Measurements from ENCODE around the gene ZNF692. TPM values are rescaled to one million over a fixed set of nuclear protein-coding genes. Genes with fewer than 3 reads are reported as not detected.

The ZNF692 gene
- total RNA-seq, 4 donors from 2014 or later = 41.8 to 100 (median 64.6) TPM

DNA sequence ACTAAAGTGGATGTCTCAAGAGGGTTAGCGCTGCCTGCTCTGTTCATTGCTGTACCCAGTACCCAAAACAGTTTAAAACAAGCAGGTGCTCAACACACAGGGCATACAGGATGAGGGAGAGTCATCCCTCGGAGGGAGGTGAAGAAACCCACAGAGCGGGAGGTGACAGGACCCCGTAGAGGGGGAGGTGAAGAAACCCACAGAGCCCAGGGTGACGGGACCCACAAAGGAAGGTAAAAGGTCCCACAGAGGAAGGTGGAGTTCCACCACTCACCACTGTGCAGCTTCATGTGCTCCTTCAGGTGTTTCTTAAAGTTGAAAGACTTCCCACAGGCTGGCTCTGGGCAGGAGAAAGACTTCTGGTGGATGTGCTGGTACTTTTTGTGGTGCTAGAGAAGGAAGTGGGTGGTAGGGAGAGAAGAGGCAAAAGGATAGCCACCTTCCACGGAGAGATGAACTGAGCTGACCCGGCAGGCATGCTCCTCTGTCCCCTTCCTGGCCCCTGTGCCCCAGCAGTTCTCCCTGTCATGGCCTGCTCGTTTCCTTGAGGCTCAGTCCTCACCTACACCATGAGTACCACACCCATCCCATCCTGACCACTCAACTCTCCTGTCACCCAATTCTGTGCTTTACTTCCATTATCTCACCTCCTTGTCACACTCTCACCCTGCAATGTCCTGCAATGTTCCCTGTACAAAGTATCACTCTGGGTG lies 5.1 kb downstream of the ZNF692 start:
- H3K36me3 ChIP-seq = peaks cover 0 to 13% (median 2%) of the 10 kb centered on the region in 4 donors
- DNase-seq = no peak
- H3K4me3 ChIP-seq = no peak overlapping the region
- H3K9me3 ChIP-seq = no peaks in the 10 kb centered on the region
- 71 to 78% methylated on average over 2 to 8 of the region's 8 CpGs for WGBS, 2 donors (ENCODE audit: low coverage in 1 of 2)
- no peak overlapping the region for H3K27ac ChIP-seq
- H3K27me3 ChIP-seq = no peaks in the 10 kb centered on the region
- intact Hi-C loops (cut with DNase I; ENCODE audit: low total_unique reads) (no loop called here), in situ Hi-C loops (cut with MboI; ENCODE audit: low pct_ligation_motif_present in 1 of 4, low pct_unique_long_range_greater_than_20kb in 1 of 4, low sequenced_read_pairs in 3 of 4) (no loop called here)
- TF ChIP-seq POLR2AphosphoS5 (IDR thresholded peaks at IDR 0.05) (no peak), POLR2A (IDR thresholded peaks at IDR 0.05) (no peak), EP300 (IDR thresholded peaks at IDR 0.05; ENCODE audit: low read depth) (no peak)
- TF ChIP-seq, protein P1, sequence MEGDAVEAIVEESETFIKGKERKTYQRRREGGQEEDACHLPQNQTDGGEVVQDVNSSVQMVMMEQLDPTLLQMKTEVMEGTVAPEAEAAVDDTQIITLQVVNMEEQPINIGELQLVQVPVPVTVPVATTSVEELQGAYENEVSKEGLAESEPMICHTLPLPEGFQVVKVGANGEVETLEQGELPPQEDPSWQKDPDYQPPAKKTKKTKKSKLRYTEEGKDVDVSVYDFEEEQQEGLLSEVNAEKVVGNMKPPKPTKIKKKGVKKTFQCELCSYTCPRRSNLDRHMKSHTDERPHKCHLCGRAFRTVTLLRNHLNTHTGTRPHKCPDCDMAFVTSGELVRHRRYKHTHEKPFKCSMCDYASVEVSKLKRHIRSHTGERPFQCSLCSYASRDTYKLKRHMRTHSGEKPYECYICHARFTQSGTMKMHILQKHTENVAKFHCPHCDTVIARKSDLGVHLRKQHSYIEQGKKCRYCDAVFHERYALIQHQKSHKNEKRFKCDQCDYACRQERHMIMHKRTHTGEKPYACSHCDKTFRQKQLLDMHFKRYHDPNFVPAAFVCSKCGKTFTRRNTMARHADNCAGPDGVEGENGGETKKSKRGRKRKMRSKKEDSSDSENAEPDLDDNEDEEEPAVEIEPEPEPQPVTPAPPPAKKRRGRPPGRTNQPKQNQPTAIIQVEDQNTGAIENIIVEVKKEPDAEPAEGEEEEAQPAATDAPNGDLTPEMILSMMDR (IDR thresholded peaks at IDR 0.05) = no peak
- H3K4me1 ChIP-seq = peaks cover 8 to 16% (median 12%) of the 10 kb centered on the region in 4 donors

DNA sequence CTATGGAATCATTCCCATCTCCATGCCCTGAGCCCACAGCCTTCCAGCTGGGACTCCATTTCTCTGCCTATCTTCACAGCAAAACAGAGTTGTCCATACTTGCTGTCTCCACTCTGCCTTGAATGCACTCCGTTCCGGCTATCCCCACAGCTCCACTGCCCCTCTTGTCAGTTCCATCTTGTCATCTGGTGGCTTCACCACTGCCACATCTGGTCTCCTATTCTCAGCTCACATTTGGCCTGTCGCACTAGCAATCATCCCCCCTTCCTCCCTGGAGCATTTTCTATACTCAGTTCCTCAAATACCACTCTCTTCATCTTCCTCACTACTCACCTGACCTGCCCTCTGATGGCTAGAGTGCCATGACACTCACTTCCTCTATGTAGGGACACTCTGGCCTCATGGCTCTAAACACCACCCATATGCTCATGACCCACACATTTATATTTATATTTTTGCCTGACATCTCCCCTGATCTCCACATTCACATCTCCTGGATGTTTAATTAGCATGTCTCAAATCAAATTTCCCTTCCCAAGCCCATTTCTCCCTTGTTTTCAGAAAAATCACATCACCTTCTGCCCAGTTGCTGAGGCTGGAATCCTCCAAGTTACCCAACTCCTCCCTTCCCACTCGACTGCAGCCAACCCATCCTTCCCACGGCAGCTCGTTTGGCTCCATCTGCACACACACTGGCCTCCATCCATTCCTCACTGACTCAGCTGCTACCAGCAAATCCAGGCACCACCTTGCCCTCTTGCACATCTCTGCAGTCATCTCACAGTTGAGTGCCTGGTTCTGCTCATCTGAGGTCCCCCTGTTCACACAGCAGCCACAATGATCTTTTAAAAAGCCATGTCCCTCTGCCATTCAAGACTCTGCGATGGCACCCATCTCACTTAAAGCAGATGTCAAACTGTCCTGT lies 6.1 kb downstream of the ZNF692 start:
- Histone ChIP-seq H3K27me3 (no peaks in the 10 kb centered on the region), H3K27ac (no peak overlapping the region), H3K36me3 (peaks cover 0 to 20% (median 7%) of the 10 kb centered on the region in 4 donors), H3K4me3 (no peak overlapping the region), H3K4me1 (peaks cover 6 to 7% (median 7%) of the 10 kb centered on the region in 4 donors), H3K9me3 (no peaks in the 10 kb centered on the region)
- in situ Hi-C loops (cut with MboI; ENCODE audit: low pct_ligation_motif_present in 1 of 4, low pct_unique_long_range_greater_than_20kb in 1 of 4, low sequenced_read_pairs in 3 of 4) = no loop called here
- no peak for DNase-seq
- no peak for TF ChIP-seq POLR2A (IDR thresholded peaks at IDR 0.05)
- TF ChIP-seq EP300 (IDR thresholded peaks at IDR 0.05; ENCODE audit: low read depth) = no peak
- TF ChIP-seq, protein P1 (IDR thresholded peaks at IDR 0.05) = no peak
- no peak for TF ChIP-seq POLR2AphosphoS5 (IDR thresholded peaks at IDR 0.05)
- 84 to 85% methylated on average over 7 of the region's 7 CpGs for WGBS, 2 donors (ENCODE audit: low coverage in 1 of 2)
- intact Hi-C loops (cut with DNase I; ENCODE audit: low total_unique reads) = no loop called here

DNA sequence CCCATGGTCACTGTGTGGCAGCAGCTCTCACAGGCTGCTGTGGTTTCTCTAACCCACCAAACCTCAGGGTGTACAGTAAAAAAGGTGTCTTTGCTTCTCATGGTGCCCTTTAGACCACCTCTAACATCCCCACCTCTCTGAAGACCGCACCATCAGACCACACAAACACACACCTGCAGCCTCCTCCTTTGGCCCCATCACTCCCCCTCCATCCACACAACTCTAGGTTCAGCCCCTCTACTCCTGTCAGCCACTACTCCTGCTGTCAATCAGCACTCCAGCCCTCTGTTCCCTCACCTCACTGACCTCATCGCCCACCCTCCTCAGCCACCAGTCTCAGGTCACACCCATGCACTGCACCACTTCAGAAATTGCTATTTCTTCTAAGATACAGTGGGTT lies 7.5 kb downstream of the ZNF692 start:
- Histone ChIP-seq H3K27ac (no peak overlapping the region), H3K9me3 (no peaks in the 10 kb centered on the region), H3K4me3 (no peak overlapping the region), H3K4me1 (no peaks in the 10 kb centered on the region), H3K36me3 (peaks cover 0 to 33% (median 13%) of the 10 kb centered on the region in 4 donors), H3K27me3 (no peaks in the 10 kb centered on the region)
- DNase-seq = no peak
- in situ Hi-C loops (cut with MboI; ENCODE audit: low pct_ligation_motif_present in 1 of 4, low pct_unique_long_range_greater_than_20kb in 1 of 4, low sequenced_read_pairs in 3 of 4) (no loop called here), intact Hi-C loops (cut with DNase I; ENCODE audit: low total_unique reads) (no loop called here)
- TF ChIP-seq POLR2A (IDR thresholded peaks at IDR 0.05) (no peak), POLR2AphosphoS5 (IDR thresholded peaks at IDR 0.05) (no peak), EP300 (IDR thresholded peaks at IDR 0.05; ENCODE audit: low read depth) (no peak)
- TF ChIP-seq, protein P1 (IDR thresholded peaks at IDR 0.05) = no peak
- 92 to 93% methylated on average over 2 of the region's 2 CpGs for WGBS, 2 donors (ENCODE audit: low coverage in 1 of 2)

All from transverse colon (tissue), 4 donors.